GM10266 (cell line): Measurements from ENCODE around the gene RAD51B.

Experiments
- DNase-seq: peaks from one replicate; pipeline ENCODE4 v3.0.0; 2012; ENCODE audit errors: extremely low spot score
- TF ChIP-seq, protein P1 (sequence below): IDR thresholded peaks from 2 replicates; pipeline ENCODE4 v1.5.1; 2012; ENCODE audit warnings: mild to moderate bottlenecking, low read depth; ENCODE audit not compliant: control insufficient read depth, insufficient read depth; ENCODE audit errors: missing control alignments

RAD51B gene

DNA sequence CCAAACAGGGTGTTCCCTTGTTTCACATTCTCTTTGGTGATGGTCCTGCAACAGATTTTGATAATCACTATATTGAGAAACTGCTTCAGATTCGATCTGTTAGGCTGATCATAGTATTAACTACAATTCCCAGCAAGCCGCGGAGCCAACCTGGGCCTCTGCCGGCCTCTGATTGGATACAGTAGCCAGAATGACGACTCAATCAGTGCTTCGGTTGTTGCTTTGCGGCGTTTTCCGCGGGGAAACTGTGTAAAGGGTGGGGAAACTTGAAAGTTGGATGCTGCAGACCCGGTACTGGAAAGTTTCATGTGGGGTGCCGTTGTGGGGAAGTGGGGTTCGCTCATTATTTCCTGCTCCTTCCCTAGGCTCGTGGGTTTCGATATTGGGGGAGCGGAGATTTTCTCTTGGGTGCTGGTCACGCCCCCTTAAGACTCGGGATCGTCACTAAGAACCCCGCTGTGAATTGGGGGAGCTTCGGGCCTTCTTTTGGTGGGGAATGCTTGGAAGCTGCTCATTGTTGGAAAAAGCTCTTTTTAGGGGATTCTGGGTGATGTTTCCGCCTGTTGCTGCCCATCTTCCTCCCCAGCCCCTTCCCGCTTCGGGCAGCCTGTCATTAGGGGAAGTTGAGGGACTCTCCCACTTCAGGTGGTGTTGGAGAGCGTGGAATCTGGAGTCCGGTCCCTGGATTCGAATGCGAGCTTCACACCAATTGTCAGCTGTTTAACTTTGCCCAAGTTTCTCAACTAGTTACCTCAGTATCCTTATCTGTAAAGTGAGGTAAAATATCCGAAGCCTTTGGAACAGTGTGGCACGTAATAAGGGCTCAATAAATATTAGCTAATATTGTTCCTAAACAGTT, at the start of gene RAD51B:
Gene RAD51B (plus strand): TSS at position 217 of the 859 bp plus-strand sequence.
- peak; percentile 84 for DNase-seq
- TF ChIP-seq, protein P1, sequence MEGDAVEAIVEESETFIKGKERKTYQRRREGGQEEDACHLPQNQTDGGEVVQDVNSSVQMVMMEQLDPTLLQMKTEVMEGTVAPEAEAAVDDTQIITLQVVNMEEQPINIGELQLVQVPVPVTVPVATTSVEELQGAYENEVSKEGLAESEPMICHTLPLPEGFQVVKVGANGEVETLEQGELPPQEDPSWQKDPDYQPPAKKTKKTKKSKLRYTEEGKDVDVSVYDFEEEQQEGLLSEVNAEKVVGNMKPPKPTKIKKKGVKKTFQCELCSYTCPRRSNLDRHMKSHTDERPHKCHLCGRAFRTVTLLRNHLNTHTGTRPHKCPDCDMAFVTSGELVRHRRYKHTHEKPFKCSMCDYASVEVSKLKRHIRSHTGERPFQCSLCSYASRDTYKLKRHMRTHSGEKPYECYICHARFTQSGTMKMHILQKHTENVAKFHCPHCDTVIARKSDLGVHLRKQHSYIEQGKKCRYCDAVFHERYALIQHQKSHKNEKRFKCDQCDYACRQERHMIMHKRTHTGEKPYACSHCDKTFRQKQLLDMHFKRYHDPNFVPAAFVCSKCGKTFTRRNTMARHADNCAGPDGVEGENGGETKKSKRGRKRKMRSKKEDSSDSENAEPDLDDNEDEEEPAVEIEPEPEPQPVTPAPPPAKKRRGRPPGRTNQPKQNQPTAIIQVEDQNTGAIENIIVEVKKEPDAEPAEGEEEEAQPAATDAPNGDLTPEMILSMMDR, result no peak

DNA sequence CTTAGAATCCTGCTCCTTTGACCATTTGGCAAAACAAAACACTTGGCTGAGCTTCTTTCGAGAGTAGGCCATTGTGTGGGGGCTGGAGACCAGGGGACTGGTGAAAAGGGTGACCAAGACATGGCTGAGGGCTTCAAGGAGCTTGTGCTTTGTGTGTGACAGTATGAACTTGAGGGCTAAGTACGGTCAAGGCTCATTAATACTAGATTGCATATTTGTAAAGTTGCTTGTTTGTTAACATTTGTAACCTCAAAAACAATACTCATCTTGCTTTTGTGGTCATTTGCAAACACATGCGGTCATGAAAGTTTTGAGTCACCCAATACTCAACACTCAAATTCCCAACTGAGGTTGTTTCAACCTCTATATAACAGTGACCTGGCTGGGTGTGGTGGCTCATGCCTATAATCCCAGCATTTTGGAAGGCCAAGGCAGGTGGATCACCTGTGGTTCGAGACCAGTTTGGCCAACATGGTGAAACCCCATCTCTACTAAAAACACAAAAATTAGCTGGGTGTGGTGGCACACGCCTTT, 45.7 kb upstream of the RAD51B start:
- no peak for DNase-seq

GRCh38 chr14:67776653-67777322, 42.8 kb upstream of the RAD51B start:
- TF ChIP-seq, protein P1, result no peak
- no peak for DNase-seq

More for the DNA sequence above, 45.7 kb upstream of the RAD51B start:
- TF ChIP-seq, protein P1, result no peak

DNA sequence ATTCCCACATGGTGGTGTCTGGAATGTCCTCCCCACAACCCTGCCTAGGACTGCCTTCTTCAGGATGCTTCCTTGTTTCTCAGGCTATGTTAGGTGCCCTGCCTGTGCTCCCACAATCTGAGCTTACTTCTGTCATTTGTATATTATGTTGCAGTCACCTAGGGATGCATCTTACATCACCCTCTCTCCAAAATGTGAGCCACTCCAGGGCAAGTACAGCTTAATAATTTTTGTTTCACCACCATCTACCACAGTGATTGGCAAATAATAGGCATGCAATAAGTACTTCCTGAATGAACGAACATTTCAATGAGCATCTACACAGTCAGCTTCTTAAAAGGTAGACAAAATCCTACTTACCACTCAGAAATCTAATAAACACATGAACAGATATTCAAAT, 40.8 kb upstream of the RAD51B start:
- no peak for DNase-seq
- TF ChIP-seq, protein P1, result no peak

GRCh38 chr14:67782090-67782489, 37.5 kb upstream of the RAD51B start:
- no peak for DNase-seq
- TF ChIP-seq, protein P1, result no peak

DNA sequence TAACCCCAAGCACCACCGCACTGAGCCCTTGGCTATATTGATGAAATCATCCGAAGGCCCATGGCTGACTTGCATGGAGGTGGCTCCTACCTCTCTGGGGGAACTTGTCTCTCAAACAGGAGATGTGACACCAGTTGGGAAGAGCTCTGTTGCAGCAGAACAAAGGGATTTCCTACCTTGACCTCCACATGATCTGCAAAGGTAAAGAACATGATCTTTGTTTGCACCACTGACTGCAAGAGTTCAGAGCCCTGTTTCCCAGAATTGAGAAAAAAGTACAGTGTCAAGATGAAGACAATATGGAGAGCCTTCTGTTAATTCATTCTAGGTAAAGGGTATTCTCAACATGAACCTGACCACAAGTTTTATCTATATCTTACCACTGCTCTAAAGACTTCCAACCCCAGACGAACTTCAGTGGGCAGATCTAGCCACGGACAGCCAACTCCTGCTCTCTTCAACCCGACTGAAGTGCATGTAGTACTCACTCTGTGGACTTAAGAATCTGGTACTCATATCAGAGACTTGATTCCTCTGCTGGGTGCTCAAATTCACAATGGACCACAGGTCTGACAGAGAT, 35.2 kb upstream of the RAD51B start:
- no peak for DNase-seq
- TF ChIP-seq, protein P1, result no peak
